ENCODE data around the gene SLC5A9. TPM values are rescaled to one million over a fixed set of nuclear protein-coding genes. Genes with fewer than 3 reads are reported as not detected.

Gene SLC5A9
- total RNA-seq, 1 donor, result not detected

GRCh38 chr1:48232722-48233121 is 10.2 kb downstream of the SLC5A9 start:
- no peak overlapping the region for H3K4me3 ChIP-seq (ENCODE audit: low read depth, low read length)
- DNase-seq (ENCODE audit: low read depth), result no peak
- no peak for TF ChIP-seq CTCF (IDR thresholded peaks at IDR 0.05; ENCODE audit: insufficient read depth, low read length)

GRCh38 chr1:48233666-48234485 is 11.4 kb downstream of the SLC5A9 start:
- TF ChIP-seq CTCF (IDR thresholded peaks at IDR 0.05; ENCODE audit: insufficient read depth, low read length), result no peak
- DNase-seq (ENCODE audit: low read depth), result no peak
- H3K4me3 ChIP-seq (ENCODE audit: low read depth, low read length), result no peak overlapping the region

- no peak overlapping the region for H3K4me3 ChIP-seq (ENCODE audit: low read depth, low read length)
- TF ChIP-seq CTCF (IDR thresholded peaks at IDR 0.05; ENCODE audit: insufficient read depth, low read length), result no peak
Measured at GRCh38 chr1:48235652-48236051, 13.1 kb downstream of the SLC5A9 start.

GRCh38 chr1:48236716-48237470 is 14.4 kb downstream of the SLC5A9 start:
- H3K4me3 ChIP-seq (ENCODE audit: low read depth, low read length), result no peak overlapping the region
- peak; percentile 51 for TF ChIP-seq CTCF (IDR thresholded peaks at IDR 0.05; ENCODE audit: insufficient read depth, low read length)
- peak; percentile 32 for DNase-seq (ENCODE audit: low read depth)

More at GRCh38 chr1:48235652-48236051, 13.1 kb downstream of the SLC5A9 start:
- DNase-seq (ENCODE audit: low read depth), result no peak

GRCh38 chr1:48242141-48242736 is 19.7 kb downstream of the SLC5A9 start:
- no peak for TF ChIP-seq CTCF (IDR thresholded peaks at IDR 0.05; ENCODE audit: insufficient read depth, low read length)
- no peak overlapping the region for H3K4me3 ChIP-seq (ENCODE audit: low read depth, low read length)
- DNase-seq (ENCODE audit: low read depth), result no peak

GRCh38 chr1:48245106-48245505 is 22.6 kb downstream of the SLC5A9 start:
- DNase-seq (ENCODE audit: low read depth), result no peak
- no peak for TF ChIP-seq CTCF (IDR thresholded peaks at IDR 0.05; ENCODE audit: insufficient read depth, low read length)
- no peak overlapping the region for H3K4me3 ChIP-seq (ENCODE audit: low read depth, low read length)
